ENCODE data around the gene PPP2R3B. TPM values are rescaled to one million over a fixed set of nuclear protein-coding genes. Genes with fewer than 3 reads are reported as not detected.

PPP2R3B gene
- total and polyA plus RNA-seq, 2 of the 13 experiments (the other 11 are each of a cell fraction or from before 2014, with no cell fraction given) = 17.0 to 21.4 TPM

DNA sequence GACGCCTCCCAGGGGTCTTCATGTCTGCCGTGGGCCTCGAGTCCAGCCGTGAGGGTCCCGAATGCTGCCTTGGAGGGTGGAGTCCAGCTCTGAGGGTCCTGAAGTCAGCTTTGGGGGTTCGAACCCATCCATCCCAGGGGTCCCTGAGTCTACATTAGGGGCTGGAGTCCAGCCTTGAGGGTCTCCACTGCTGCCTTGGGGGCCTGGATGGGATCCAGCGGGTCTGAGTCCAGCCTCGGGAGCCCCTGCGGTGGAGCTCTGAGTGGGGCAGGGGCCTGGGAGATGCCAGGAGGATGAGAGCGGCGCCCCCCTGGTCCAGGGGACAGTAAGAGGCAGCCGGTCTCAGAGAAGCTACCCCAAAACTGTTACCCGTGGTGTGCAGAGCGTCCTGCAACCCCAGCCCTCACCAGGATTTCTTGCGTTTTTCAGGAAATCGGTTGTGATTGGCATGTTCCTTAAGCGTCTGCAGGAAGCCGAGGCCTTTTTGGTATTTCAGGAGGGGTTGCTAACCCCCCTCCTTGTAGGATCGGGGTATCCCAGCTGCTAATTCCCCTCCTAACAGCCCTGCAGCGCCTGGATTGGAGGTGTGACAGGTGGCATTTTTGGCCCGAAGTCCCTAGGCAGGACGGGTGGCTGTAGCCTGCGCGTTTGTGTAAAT, 66.5 kb downstream of the PPP2R3B start:
- in situ Hi-C loops (cut with HindIII; ENCODE audit: extremely low pct_ligation_motif_present, low pct_unique_long_range_greater_than_20kb) = no loop called here
- peak overlapping the region; percentile 73 to 88 (median 83) for H3K4me3 ChIP-seq (replicated peaks in 1 of 3; ENCODE audit: insufficient read depth in 1 of 3, low read depth in 2 of 3, low read length in 3 of 3)
- 8% methylated on average over 12 of the region's 24 CpGs for WGBS (ENCODE audit: low lambda C conversion rate)

DNA sequence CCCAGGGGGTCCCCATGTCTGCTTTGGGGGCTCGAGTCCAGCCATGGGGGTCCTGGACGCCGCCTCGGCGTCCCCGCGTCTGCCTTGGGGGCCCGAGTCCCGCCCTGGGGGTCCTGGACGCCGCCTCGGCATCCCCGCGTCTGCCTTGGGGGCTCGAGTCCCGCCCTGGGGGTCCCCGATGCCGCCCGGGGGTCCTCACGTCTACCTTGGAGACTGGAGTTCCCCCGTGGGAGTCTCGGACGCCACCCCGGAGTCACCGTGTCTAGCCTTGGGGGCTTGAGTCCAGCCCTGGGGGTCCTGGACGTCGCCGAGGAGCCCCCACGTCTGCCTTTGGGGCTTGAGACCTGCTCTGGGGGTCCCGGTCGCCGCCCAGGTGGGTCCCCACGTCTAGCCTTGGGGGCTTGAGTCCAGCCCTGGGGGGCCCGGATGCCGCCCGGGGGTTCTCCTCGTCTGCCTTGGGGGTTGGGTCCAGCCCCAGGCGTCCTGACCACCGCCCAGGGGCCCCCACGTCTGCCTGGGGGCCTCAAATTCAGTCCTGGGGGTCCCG, 67.1 kb downstream of the PPP2R3B start:
- H3K4me2 ChIP-seq (ENCODE audit: low read depth, low read length) = peak overlapping the region; percentile 92
- ChIA-PET CTCF (ENCODE audit: low intra/inter-chr PET ratio, low total read pairs) (no interaction called here), POLR2A (no interaction called here)
- peaks cover 34% of the 10 kb centered on the region for H3K4me1 ChIP-seq (ENCODE audit: insufficient read depth, low read length)
- DNase-seq (ENCODE audit: low spot score) (no peak), FAIRE-seq (no peak), ATAC-seq (no peak)
- peak overlapping the region; percentile 66 for H3K27ac ChIP-seq (ENCODE audit: extremely low read length, insufficient read depth, low read length)
- H3K36me3 ChIP-seq (replicated peaks in 1 of 2; ENCODE audit: control insufficient read depth in 1 of 2, insufficient read depth in 2 of 2, low read length in 2 of 2) = peaks cover 5 to 19% of the 10 kb centered on the region in 2 experiments; a peak in 4 of 5 replicates
- in situ Hi-C loops (cut with HindIII; ENCODE audit: extremely low pct_ligation_motif_present, low pct_unique_long_range_greater_than_20kb) = loop anchor here (5.0 kb wide), 1 partner anchor 42 kb away; no protein-coding TSS in a partner anchor
- peak overlapping the region; percentile 92 for H3K9ac ChIP-seq (ENCODE audit: insufficient read depth, low read depth, low read length)
- H4K20me1 ChIP-seq (ENCODE audit: insufficient read depth, low read length) = peaks cover 6% of the 10 kb centered on the region; the same call in 1 of the 2 replicates
- intact Hi-C loops (cut with micrococcal nuclease; ENCODE audit: unreplicated experiment) = loop anchor here (5.0 to 10.0 kb wide), 2 partner anchors 42 to 55 kb away; no protein-coding TSS in a partner anchor
- peak overlapping the region; percentile 73 to 88 (median 83) for H3K4me3 ChIP-seq (replicated peaks in 1 of 3; ENCODE audit: insufficient read depth in 1 of 3, low read depth in 2 of 3, low read length in 3 of 3)
- H2AFZ ChIP-seq (ENCODE audit: low read length) = no peak overlapping the region
- peaks cover 9% of the 10 kb centered on the region for H3K79me2 ChIP-seq (ENCODE audit: insufficient read depth, low read length)
- WGBS (ENCODE audit: low lambda C conversion rate) = no CpG with 5 or more reads among the region's 41 CpGs
- H3K9me3 ChIP-seq (ENCODE audit: low read length) = no peaks in the 10 kb centered on the region
- H3K27me3 ChIP-seq (ENCODE audit: control insufficient read depth in 1 of 2, insufficient read depth in 2 of 2, low read length in 2 of 2) = no peaks in the 10 kb centered on the region
- no TSS peak for BruUV-seq (replicated peaks)
- TF ChIP-seq ZNF207 (IDR thresholded peaks at IDR 0.05; ENCODE audit: borderline replicate concordance) (no peak), ZMYM4 (CRISPR knock-in tag; IDR thresholded peaks at IDR 0.05) (no peak), HCFC1 (IDR thresholded peaks at IDR 0.05; ENCODE audit: low read depth, low read length) (no peak), NFE2L2 (IDR thresholded peaks at IDR 0.05; ENCODE audit: low read length) (no peak), SPEN (CRISPR knock-in tag; IDR thresholded peaks at IDR 0.05; ENCODE audit: low read depth) (no peak; the same call in 1 of the 2 replicates), ZNF431 (CRISPR knock-in tag; IDR thresholded peaks at IDR 0.05; ENCODE audit: borderline replicate concordance, low read depth) (no peak), AGO2 (optimal IDR thresholded peaks at IDR 0.05; ENCODE audit: low read depth, low read length) (peak; percentile 11), ZNF777 (CRISPR knock-in tag; IDR thresholded peaks at IDR 0.05) (0 out of 2 replicates have a peak, but pooled peaks have one; percentile 12), TGIF2 (CRISPR knock-in tag; IDR thresholded peaks at IDR 0.05) (no peak), ZKSCAN5 (CRISPR knock-in tag; IDR thresholded peaks at IDR 0.05) (no peak), ZNF619 (CRISPR knock-in tag; IDR thresholded peaks at IDR 0.05) (no peak), ZNF761 (CRISPR knock-in tag; conservative IDR thresholded peaks at IDR 0.05) (no peak)
- TF ChIP-seq, protein P1, sequence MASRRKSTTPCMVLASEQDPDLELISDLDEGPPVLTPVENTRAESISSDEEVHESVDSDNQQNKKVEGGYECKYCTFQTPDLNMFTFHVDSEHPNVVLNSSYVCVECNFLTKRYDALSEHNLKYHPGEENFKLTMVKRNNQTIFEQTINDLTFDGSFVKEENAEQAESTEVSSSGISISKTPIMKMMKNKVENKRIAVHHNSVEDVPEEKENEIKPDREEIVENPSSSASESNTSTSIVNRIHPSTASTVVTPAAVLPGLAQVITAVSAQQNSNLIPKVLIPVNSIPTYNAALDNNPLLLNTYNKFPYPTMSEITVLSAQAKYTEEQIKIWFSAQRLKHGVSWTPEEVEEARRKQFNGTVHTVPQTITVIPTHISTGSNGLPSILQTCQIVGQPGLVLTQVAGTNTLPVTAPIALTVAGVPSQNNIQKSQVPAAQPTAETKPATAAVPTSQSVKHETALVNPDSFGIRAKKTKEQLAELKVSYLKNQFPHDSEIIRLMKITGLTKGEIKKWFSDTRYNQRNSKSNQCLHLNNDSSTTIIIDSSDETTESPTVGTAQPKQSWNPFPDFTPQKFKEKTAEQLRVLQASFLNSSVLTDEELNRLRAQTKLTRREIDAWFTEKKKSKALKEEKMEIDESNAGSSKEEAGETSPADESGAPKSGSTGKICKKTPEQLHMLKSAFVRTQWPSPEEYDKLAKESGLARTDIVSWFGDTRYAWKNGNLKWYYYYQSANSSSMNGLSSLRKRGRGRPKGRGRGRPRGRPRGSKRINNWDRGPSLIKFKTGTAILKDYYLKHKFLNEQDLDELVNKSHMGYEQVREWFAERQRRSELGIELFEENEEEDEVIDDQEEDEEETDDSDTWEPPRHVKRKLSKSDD (CRISPR knock-in tag; IDR thresholded peaks at IDR 0.05; ENCODE audit: low read depth) = no peak

More for the DNA sequence above, 66.5 kb downstream of the PPP2R3B start:
- TF ChIP-seq ZFP36L1 (CRISPR knock-in tag; IDR thresholded peaks at IDR 0.05) (0 out of 2 replicates have a peak, but pooled peaks have one; percentile 49), SNAI1 (CRISPR knock-in tag; IDR thresholded peaks at IDR 0.05; ENCODE audit: borderline replicate concordance) (peak; percentile 56; the same call in 1 of the 2 replicates), ZNF441 (CRISPR knock-in tag; IDR thresholded peaks at IDR 0.05; ENCODE audit: borderline replicate concordance) (no peak), ZNF768 (CRISPR knock-in tag; IDR thresholded peaks at IDR 0.05) (peak; percentile 14; the same call in 1 of the 2 replicates), SIN3A (IDR thresholded peaks at IDR 0.05; ENCODE audit: borderline replicate concordance, low read depth, low read length) (0 out of 2 replicates have a peak, but pooled peaks have one; percentile 22)
- CTCF ChIA-PET (ENCODE audit: low intra/inter-chr PET ratio, low total read pairs) = no interaction called here
- H2AFZ ChIP-seq (ENCODE audit: low read length) = no peak overlapping the region
- POLR2A ChIA-PET = no interaction called here
- TSS peak; percentile 28 for BruUV-seq (replicated peaks)
- H3K79me2 ChIP-seq (ENCODE audit: insufficient read depth, low read length) = peaks cover 9% of the 10 kb centered on the region
- peaks cover 39% of the 10 kb centered on the region for H3K4me1 ChIP-seq (ENCODE audit: insufficient read depth, low read length)
- FAIRE-seq (no peak), DNase-seq (ENCODE audit: low spot score) (no peak), ATAC-seq (no peak)
- no peaks in the 10 kb centered on the region for H3K9me3 ChIP-seq (ENCODE audit: low read length)
- H4K20me1 ChIP-seq (ENCODE audit: insufficient read depth, low read length) = peaks cover 6% of the 10 kb centered on the region; the same call in 1 of the 2 replicates
- H3K36me3 ChIP-seq (replicated peaks in 1 of 2; ENCODE audit: control insufficient read depth in 1 of 2, insufficient read depth in 2 of 2, low read length in 2 of 2) = peaks cover 3 to 15% of the 10 kb centered on the region in 2 experiments; a peak in 3 of 5 replicates
- peak overlapping the region; percentile 92 for H3K9ac ChIP-seq (ENCODE audit: insufficient read depth, low read depth, low read length)
- peak overlapping the region; percentile 92 for H3K4me2 ChIP-seq (ENCODE audit: low read depth, low read length)
- H3K27me3 ChIP-seq (ENCODE audit: control insufficient read depth in 1 of 2, insufficient read depth in 2 of 2, low read length in 2 of 2) = no peaks in the 10 kb centered on the region
- no peak overlapping the region for H3K27ac ChIP-seq (ENCODE audit: extremely low read length, insufficient read depth, low read length)
- intact Hi-C loops (cut with micrococcal nuclease; ENCODE audit: unreplicated experiment) = loop anchor here (10.0 kb wide), 1 partner anchor 55 kb away; no protein-coding TSS in a partner anchor

Measured in HepG2 (cell line).